Activated naive CD4-positive, alpha-beta T cell treated with Interleukin-2 at 50 U/mL for 16 hours (primary cell): ENCODE results near the gene ZNF69.
A peak's percentile ranks its signal among the peaks of the same experiment; 100 is the strongest.
"Not testable (repeated sequence)": the region's sequence is repeated elsewhere in the genome, so short reads cannot be mapped to it uniquely, and the experiment has no call there.

ENCODE experiments used
- DNase-seq: peaks from one replicate; pipeline ENCODE4 v3.0.0-alpha.2; 2020

Gene ZNF69

DNA sequence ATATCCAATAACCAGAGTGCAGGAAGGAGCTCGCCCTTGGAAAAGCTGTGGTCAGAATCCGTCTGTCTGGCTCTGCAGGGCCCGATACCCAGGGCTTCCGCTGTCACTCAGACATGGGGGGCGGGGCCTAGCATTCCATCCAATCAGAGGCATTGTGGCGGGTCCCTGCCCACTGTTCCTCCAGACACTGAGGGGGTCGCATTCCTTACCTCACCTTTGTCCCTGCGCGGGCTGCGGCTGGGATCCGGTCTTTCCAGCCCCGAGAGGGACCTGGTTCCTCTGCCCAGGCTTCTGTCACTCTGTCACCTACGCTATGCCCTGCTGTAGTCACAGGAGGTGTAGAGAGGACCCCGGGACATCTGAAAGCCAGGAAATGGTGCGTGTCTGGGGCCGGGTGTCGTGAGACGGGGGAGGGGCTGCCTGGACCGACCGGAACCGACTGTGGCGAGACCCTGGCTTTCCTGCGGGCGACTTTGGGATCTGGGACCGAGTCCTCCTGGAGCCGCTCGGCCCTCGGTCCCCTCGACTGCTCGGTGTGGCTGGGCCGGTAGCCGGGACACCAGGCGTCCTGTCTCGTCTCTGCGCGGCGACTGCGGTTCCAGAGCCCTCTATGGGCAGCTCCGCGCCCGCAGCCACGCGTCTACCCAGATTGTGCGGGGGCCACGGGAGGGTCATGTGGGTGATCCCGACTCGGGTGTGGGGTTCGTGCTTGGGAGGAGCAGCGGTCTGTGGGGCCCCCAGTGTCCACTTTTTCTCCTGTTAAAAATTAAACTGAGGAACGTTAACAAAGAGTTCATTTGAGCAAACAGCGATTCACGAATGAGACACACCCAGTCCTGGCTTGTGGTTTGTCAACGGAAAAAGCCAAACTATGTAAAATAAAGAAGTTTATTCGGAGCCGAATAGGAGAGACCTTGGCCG is at the start of gene ZNF69:
Gene ZNF69 (plus strand): TSS at position 172 of the 921 bp plus-strand sequence. CDS start 142 bp downstream, at position 314.
- DNase-seq = peak; percentile 56

DNA sequence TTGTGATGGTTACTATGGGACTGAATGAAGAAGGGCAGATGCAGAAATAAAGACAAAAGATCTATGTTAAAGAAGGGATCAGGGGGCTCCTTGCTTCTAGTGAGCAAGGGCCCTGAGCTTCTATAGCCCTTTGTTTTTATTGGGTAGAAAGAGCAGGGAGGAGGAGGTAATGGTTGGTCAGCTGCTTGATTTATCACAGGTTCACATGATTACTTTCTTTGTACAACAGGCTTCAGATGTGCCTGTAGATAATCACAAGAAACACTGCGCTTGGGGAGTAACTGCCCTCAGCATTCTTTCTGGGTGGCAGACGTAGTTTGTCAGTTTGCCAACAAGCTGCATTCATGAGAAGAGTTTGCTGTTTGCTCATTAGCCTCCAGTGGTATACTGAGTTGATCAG is 43.9 kb upstream of the ZNF69 start:
- DNase-seq = no peak

DNA sequence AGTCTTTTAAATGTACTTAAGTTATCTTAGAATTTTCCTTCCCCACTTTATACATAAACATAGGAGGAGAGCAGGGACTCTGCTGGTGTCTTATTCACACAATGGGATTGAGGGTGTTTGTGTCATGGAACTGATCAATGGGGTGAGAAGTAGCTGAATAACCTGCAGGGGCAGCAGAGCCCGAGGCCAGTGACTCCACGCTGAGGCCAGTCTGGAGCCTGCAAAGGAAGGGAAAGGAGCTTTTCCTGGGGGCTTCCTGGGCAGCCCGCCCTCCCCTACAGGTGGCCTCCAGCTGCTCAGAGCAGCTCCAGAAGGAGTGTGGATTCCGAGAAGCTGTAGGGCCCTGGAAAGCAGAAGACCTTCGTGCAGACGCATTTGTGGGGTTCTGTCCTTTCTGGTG is 40.0 kb upstream of the ZNF69 start:
- DNase-seq = not testable (repeated sequence)

DNA sequence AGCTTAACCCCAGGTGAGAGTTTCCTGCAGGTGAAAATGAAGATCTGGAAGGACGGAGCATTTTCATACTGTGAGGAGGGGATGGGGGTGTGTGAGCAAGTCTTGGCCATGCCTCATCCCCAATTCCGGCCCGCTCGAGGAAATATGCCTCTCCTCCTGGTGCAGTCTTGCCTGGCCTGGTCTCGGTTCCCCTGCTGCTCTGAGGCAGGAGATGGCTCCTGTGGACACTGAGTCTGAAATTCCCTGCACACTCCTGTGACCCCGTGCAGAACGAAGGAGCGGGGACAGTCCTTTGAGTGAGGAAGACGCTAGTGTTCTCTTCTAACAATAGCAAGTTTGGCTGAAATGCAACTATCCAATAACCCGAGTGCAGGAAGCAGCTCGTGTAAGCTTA is 39.4 kb upstream of the ZNF69 start:
- no peak for DNase-seq

DNA sequence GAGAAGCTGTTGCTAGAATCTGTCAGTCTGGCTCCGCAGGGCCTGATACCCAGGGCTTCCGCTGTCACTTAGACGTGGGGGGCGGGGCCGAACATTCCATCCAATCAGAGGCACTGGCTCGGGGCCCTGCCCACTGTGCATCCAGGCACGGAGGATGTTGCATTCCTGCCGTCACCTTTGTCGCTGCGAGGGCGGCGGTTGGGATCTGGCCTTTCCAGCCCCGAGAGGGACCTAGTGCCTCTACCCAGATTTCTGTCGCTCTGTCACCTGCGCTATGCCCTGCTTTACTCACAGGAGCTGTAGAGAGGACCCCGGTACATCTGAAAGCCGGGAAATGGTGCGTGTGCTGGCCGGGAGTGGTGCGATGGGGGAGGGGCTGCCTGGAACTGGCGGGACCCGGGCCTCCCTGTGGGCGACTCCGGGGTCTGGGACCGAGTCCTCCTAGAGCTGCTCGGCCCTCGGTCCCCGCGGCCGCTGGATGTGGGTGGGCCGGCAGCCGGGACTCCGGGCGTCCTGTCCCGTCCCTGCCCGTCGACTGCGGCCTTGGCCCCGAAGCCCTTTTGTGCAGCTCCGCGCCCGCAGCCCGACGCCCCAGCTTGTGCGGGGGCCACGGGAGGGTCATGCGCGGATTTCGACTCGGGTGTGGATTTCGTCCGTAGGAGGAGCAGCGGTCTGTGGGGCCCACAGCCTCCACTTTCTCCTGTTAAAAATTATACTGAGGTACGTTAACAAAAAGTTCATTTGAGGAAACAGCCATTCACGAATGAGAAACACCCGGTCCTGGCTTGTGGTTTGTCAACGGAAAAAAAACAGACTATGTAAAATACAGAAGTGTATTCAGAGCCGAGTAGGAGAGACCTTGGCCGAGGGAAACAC is 38.8 kb upstream of the ZNF69 start, which contains the start of gene ZNF439:
Gene ZNF439 (plus strand): TSS at position 133 of the 876 bp plus-strand sequence. CDS start 142 bp downstream, at position 275.
- peak; percentile 88 for DNase-seq

DNA sequence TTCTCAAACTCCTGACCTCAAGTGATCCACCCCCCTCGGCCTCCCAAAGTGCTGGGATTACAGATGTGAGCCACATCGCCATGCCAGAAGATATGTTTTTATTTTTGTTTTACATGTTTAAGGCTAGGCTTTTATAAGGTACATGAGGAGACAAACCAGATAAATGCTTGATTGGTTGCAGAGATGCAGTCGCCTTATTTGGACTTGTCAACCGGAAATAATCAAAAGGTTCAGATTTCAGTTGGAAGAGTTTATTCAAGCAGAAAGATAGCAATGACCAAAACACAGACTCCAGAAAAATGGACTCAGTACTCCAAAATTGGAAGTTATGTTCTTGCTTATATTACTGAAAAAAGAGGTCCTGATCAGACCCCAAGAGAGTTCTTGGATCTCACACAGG is 37.3 kb upstream of the ZNF69 start:
- not testable (repeated sequence) for DNase-seq

DNA sequence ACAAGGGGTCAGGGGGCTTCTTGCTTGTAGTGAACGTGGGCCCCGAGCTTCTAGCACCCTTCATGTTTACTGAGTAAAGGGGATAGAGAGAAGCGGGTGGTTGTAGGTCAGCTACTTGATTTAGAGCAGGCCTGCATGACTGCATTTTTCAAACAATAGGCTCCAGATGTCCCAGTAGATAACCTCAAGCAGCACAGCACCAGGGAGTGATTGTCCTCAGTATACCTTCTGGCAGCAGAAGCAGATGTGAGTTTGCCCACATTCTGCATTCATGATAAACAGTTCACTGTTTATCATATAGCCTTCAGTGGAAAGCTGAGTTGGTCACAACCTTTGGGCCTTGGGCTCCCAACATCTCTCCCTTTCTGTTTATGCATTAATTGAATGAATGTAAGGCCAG is 34.2 kb upstream of the ZNF69 start:
- DNase-seq = no peak

DNA sequence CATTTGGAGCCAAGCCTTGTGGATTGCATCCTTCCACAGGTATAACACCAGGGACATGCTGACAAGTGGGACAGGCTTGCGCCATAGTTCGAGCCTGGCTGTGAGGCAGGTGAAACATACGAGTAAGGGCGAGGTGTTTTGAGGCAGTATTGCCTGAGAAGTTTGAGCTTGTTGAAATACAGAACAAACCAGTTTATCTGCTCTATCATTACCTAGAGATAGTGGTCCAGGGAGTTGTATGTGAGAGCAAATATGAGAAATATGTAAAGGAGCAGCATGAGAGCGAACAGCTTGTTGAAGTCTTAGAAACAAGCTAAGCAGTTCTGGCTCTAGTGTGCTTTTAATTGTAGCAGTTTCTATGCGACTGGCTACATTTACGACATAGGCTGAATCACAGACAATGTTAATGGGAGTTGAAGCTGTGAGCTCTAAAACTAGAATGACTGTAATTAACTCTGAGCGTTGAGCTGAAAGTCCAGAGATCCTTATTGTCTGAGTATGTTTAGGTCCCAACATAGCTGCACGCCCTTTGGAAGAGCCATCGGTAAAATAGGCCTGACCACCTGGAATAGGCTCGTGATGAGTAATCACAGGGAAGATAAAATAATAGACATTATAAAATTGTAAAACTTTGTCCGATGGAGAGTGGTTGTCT is 30.9 kb upstream of the ZNF69 start:
- no peak for DNase-seq

DNA sequence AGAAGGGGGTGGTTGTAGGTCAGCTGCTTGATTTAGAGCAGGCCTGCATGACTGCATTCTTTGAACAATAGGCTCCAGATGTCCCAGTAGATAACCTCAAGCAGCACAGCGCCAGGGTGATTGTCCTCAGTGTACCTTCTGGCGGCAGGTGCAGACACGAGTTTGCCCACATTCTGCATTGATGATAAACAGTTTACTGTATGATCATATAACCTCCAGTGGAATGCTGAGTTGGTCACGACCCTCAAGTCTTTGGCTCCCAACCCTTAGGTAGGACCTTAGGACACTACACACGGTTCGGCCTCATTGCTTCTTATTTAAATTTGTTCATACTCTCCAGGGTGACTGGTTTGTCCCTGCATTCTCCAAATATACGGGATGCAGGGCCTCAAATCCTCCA is 26.9 kb upstream of the ZNF69 start:
- no peak for DNase-seq

DNA sequence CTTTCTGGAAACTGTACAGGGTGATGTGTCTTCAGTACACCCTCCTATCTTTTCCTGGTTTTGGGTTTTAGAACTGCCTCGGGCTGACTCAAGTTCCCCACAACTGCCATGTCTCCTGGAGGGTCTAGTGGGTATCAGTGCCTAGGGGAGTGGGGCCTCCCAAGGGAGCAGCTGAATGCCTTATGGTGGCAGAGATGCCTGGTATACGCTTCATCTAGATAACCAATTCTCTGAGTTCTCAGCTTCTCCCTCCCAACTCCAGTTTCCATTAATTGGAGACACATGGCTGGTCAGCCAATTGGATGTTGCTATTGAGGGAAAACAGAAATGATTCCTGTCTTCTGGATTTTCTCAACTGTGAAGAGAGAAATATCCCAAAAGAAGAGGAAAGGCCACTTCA is 26.3 kb upstream of the ZNF69 start:
- no peak for DNase-seq

DNA sequence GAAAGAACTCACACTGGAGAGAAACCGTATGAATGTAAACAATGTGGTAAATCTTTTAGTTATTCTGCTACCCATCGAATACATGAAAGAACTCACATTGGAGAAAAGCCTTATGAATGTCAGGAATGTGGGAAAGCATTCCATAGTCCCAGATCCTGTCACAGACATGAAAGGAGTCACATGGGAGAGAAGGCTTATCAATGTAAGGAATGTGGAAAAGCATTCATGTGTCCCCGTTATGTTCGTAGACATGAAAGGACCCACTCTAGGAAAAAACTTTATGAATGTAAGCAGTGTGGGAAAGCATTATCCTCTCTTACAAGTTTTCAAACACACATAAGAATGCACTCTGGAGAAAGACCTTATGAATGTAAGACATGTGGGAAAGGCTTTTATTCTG is 19.8 kb upstream of the ZNF69 start:
- DNase-seq = not testable (repeated sequence)

DNA sequence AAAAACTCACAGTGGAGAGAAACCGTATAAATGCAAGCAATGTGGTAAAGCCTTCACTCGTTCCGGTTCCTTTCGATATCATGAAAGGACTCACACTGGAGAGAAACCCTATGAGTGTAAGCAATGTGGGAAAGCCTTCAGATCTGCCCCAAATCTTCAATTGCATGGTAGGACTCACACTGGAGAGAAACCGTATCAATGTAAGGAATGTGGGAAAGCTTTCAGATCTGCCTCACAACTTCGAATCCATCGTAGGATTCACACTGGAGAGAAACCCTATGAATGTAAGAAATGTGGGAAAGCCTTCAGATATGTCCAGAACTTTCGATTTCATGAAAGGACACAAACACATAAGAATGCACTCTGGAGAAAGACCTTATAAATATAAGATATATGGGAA is 19.4 kb upstream of the ZNF69 start:
- DNase-seq = no peak

DNA sequence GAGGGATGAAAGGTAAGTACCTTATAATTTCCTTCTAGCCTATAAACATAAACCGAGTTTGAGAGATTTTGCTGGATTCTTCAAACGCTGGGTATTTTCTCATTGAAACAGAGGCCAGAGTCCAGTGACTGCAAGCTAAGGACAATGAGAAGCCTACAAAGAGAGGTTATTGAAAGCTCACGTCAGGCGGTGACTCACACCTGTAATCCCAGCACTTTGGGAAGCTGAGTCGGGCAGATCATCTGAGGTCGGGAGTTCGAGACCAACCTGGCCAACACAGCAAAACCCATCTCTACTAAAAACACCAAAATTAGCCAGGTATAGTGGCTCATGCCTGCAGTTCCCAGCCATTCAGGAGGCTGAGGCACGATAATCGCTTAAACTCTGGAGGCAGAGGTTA is 15.0 kb upstream of the ZNF69 start:
- DNase-seq = no peak

DNA sequence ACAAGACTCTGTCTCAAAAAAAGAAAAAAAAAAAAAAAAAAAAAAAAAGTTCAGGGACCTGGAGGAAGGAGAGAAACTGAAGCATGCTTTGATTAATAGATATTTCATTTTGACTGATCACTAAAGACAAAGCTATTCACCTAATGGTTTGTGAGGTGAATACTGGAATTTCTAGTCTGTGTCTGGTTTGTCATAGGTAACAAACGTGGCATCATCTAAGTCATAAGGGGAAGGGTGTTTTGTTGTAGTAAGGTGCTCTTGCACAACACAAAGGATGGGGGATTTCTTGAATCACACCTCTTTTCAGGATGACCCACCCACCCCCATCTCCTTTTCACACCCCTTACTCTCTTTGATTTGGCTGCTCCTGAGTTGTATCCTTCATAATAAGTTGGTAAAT is 13.8 kb upstream of the ZNF69 start:
- DNase-seq = no peak

DNA sequence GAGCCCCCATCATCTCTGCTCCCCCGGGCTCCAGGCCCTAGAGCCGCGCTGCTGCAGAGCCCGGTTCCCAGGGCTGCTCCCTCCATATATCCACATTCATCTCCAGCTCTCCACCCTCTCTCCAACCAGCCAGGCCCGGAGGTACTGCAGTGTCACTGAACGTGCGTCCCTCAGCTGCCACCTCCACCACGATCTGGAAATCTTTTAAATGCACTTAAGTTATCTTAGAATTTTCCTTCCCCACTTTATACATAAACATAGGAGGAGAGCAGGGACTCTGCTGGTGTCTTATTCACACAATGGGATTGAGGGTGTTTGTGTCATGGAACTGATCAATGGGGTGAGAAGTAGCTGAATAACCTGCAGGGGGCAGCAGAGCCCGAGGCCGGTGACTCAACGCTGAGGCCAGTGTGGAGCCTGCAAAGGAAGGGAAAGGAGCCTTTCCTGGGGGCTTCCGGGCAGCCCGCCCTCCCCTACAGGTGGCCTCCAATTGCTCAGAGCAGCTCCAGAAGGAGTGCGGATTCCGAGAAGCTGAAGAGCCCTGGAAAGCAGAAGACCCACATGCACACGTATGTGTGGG is 7.8 kb upstream of the ZNF69 start:
- peak; percentile 52 for DNase-seq

DNA sequence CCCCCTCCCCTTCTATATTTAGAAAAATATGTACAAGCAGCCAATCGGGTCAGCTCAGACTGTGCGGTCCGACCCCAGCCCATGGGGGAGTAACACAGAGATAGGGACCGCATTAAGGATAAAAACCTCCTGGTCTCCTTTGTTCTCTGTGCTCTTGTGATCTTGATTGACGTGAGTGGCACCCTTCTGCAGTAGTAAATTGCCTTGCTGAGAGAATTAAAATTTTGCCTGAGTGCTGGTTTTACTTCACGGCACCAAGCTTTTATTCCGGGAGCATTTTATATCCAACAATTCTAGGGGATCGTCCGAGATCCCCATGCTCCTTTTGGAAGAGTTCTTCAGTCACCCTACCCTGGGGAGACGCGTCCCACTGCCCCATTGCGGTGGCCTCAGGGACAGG is 7.0 kb upstream of the ZNF69 start:
- no peak for DNase-seq

DNA sequence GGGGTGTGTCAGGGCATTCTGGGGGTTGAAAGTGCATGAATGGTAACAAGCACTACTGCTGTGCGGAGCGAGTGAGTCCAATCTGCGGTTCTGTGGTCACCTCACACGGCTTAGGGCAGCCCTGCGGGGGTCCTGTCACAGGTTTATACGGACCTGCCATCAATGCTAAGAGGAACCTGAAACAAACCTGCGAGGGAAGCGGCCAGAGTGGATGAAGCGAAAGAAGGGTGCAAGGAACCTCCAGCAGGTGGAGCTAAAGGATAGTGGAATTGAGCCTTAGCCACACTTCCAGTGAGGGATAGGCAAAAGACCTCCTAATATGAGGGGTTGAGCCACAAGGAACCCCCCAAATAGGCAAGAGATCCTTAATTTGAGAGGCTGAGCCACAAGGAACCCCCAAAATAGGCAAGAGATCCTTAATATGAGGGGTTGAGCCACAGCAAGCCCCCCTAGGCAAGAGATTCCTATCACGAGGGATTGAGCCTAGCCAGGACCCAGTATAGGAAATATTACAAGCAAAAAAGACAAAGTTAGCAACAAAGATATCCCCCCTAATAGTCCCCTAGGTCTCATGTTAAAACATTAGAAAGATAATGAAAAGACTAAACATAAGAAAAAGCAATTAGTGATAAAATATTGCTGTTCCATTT is 6.3 kb upstream of the ZNF69 start:
- peak; percentile 55 for DNase-seq

DNA sequence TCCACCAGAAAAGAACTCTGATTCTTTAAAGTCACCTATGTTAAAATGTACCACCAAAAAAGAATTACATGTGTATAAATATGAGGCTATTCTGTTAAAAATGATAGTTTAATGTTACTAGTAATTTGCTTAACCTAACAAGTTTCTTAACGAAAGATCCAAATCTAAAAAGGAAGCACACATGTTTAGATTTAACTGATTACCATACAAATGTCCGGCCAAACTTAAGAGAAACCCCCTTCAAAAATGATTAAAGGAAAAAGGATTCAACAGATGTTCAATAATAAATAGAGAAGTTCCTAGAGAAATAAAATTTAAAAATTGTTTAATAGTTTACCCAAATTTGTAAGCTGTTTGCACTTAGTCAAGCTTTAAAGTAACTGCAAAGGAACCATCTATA is 5.0 kb upstream of the ZNF69 start:
- no peak for DNase-seq

DNA sequence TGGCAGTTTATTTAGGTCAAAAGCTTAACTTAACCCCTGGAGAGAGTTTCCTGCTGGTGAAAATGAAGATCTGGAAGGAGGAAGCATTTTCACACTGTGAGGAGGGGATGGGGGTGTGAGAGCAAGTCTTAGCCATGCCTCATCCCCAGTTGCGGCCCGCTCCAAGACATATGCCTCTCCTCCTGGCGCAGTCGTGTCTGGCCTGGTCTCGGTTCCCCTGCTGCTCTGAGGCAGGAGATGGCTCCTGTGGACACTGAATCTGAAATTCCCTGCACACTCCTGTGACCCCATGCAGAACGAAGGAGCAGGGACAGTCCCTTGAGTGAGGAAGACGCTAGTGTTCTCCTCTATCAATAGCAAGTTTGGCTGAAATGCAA is 360 bp upstream of the ZNF69 start:
- DNase-seq = no peak

DNA sequence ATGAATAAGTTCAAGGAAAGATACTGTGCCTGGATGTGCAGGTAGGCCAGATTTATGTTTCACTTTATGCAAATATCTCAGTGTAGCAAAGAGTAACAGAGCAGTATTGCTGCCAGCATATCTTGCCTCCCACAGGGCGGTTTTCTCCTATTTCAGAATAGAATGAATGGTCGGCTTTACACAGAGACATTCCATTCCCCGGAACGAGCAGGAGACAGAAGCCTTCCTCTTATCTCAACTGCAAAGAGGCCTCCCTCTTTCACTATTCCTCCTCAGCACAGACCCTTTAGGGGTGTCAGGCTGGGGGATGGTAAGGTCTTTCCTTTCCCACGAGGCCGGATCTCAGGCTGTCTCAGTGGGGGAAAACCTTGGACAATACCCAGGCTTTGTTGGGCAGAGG is 2.3 kb downstream of the ZNF69 start:
- not testable (repeated sequence) for DNase-seq

DNA sequence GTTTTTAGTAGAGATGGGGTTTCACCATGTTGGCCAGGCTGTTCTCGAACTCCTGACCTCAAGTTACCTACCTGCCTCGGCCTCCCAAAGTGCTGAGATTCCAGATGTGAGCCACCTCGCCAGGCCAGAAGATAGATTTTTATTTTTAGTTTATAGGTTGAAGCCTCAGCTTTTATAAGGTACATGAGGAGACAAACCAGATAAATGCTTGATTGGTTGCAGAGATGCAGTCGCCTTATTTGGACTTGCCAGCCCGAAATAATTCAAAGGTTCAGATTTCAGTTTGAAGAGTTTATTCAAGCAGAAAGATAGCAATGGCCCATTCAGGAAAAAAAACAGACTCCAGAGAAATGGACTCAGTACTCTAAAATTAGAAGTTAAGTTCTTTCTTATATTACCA is 3.1 kb downstream of the ZNF69 start:
- no peak for DNase-seq

DNA sequence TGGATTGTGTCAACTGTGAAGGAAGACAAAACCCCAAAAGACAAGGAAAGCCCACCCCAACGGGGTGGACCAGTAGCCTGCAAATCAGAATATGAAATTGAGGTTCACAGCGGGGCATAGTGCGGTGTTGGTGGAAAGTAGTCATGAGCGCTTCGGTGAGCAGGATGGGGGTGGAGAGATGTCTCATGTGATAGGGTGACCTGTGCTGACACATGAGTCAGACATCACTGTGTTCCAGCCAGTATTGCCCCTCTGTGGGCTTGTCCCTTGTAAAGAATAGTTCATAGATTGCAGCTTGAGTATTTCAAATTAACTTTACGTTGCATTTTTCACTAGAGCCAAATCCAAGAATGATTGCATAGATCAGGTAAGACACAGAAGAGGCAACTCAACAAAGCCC is 7.3 kb downstream of the ZNF69 start:
- no peak for DNase-seq
